ENCODE data around the gene PRRC2C.

DNA sequence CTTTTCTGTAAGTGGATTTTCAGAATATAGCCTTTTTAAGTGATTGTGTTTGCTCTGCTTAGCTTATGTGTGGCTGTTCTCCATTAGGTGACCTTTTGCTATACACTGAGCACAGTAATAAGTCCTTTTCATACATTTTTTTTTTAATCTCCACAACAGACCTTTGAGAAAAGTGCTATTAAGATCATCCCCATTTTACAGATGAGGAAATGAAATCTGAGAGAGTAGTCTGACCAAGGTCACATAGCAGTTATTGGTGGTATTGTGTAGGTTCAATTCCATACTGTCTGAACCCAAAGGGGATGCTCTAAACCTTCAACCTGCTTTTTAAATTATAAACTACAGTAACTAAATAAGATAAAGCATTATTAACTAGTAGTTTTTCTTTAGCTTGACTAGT lies 1.7 kb downstream of the PRRC2C start:
- TF ChIP-seq, protein P1, sequence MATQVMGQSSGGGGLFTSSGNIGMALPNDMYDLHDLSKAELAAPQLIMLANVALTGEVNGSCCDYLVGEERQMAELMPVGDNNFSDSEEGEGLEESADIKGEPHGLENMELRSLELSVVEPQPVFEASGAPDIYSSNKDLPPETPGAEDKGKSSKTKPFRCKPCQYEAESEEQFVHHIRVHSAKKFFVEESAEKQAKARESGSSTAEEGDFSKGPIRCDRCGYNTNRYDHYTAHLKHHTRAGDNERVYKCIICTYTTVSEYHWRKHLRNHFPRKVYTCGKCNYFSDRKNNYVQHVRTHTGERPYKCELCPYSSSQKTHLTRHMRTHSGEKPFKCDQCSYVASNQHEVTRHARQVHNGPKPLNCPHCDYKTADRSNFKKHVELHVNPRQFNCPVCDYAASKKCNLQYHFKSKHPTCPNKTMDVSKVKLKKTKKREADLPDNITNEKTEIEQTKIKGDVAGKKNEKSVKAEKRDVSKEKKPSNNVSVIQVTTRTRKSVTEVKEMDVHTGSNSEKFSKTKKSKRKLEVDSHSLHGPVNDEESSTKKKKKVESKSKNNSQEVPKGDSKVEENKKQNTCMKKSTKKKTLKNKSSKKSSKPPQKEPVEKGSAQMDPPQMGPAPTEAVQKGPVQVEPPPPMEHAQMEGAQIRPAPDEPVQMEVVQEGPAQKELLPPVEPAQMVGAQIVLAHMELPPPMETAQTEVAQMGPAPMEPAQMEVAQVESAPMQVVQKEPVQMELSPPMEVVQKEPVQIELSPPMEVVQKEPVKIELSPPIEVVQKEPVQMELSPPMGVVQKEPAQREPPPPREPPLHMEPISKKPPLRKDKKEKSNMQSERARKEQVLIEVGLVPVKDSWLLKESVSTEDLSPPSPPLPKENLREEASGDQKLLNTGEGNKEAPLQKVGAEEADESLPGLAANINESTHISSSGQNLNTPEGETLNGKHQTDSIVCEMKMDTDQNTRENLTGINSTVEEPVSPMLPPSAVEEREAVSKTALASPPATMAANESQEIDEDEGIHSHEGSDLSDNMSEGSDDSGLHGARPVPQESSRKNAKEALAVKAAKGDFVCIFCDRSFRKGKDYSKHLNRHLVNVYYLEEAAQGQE (IDR thresholded peaks at IDR 0.05; ENCODE audit: borderline replicate concordance in 1 of 2, low read depth in 1 of 2, low read length in 2 of 2) = no peak
- no peak for TF ChIP-seq ZFX (CRISPR knock-in tag; IDR thresholded peaks at IDR 0.05; ENCODE audit: low read depth)
- no peak for TF ChIP-seq ZNF550 (CRISPR knock-in tag; IDR thresholded peaks at IDR 0.05; ENCODE audit: borderline replicate concordance)
- TF ChIP-seq PHB2 (IDR thresholded peaks at IDR 0.05; ENCODE audit: partially characterized antibody) = no peak
- TF ChIP-seq MED1 (CRISPR knock-in tag; IDR thresholded peaks at IDR 0.05) = no peak
- TF ChIP-seq, protein P2, sequence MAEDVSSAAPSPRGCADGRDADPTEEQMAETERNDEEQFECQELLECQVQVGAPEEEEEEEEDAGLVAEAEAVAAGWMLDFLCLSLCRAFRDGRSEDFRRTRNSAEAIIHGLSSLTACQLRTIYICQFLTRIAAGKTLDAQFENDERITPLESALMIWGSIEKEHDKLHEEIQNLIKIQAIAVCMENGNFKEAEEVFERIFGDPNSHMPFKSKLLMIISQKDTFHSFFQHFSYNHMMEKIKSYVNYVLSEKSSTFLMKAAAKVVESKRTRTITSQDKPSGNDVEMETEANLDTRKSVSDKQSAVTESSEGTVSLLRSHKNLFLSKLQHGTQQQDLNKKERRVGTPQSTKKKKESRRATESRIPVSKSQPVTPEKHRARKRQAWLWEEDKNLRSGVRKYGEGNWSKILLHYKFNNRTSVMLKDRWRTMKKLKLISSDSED (CRISPR knock-in tag; IDR thresholded peaks at IDR 0.05) = no peak
- TF ChIP-seq, protein P3, sequence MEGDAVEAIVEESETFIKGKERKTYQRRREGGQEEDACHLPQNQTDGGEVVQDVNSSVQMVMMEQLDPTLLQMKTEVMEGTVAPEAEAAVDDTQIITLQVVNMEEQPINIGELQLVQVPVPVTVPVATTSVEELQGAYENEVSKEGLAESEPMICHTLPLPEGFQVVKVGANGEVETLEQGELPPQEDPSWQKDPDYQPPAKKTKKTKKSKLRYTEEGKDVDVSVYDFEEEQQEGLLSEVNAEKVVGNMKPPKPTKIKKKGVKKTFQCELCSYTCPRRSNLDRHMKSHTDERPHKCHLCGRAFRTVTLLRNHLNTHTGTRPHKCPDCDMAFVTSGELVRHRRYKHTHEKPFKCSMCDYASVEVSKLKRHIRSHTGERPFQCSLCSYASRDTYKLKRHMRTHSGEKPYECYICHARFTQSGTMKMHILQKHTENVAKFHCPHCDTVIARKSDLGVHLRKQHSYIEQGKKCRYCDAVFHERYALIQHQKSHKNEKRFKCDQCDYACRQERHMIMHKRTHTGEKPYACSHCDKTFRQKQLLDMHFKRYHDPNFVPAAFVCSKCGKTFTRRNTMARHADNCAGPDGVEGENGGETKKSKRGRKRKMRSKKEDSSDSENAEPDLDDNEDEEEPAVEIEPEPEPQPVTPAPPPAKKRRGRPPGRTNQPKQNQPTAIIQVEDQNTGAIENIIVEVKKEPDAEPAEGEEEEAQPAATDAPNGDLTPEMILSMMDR (CRISPR knock-in tag; IDR thresholded peaks at IDR 0.05) = no peak

Measured in HepG2 (cell line).